Adrenal gland (tissue), 5 donors: ENCODE data around the gene MALL.

Source experiments
- CTCF ChIP-seq, 6 experiments: fragments of 450-650 bp in 4 of 6; fragments of 200-600 bp in 2 of 6; sonication (generic) in 1 of 6; IDR thresholded peaks; 1 replicate in 5 of 6; 2 replicates in 1 of 6; pipeline versions ENCODE4 v1.5.1 to v1.8.0; 2016 to 2021; ENCODE audit warnings: antibody characterized with exemption in 6 of 6, mild to moderate bottlenecking in 2 of 6, moderate library complexity in 1 of 6
- POLR2A ChIP-seq, 2 donors: fragments of 450-650 bp; IDR thresholded peaks; one replicate each; pipeline ENCODE4 v1.6.1; 2017; ENCODE audit warnings: antibody characterized with exemption in 2 of 2, mild to moderate bottlenecking in 2 of 2, moderate library complexity in 1 of 2
- donor health status: DM: no; HTN: no; CAD: no.

- no peak for TF ChIP-seq POLR2A (IDR thresholded peaks at IDR 0.05)
- no peak for TF ChIP-seq CTCF (IDR thresholded peaks at IDR 0.05)
These were observed 37.8 kb upstream of the MALL start for GRCh38 chr2:110153416-110153815.
